GM23338 (cell line): ENCODE data around the gene CFAP100. TPM values are rescaled to one million over a fixed set of nuclear protein-coding genes. Genes with fewer than 3 reads are reported as not detected.

ENCODE experiments used
- ATAC-seq: fragments of 200-7000 bp; cut with Tn5 transposase; 3 replicates; pipeline ENCODE4 v1.9.1; 2020
- DNase-seq: peaks from one replicate; pipeline ENCODE4 v3.0.0-alpha.2; 2015; ENCODE audit warnings: low spot score
- H2AFZ ChIP-seq: fragments of 200-600 bp; sonication (generic); 2 replicates; pipeline ENCODE4 v1.8.0; 2016; ENCODE audit warnings: antibody characterized with exemption, mild to moderate bottlenecking, moderate library complexity
- H3F3A ChIP-seq: fragments of 200-600 bp; sonication (generic); replicated peaks from 2 replicates; pipeline ENCODE4 v1.8.0; 2017; ENCODE audit warnings: antibody characterized with exemption, mixed run types, low read depth
- H3K27ac ChIP-seq: fragments of 200-600 bp; sonication (generic); 2 replicates; pipeline ENCODE4 v1.6.1; 2016; ENCODE audit warnings: low read depth
- H3K27me3 ChIP-seq: fragments of 200-600 bp; sonication (generic); 2 replicates; pipeline ENCODE4 v1.8.0; 2016; ENCODE audit warnings: mild to moderate bottlenecking, mixed run types, moderate library complexity; ENCODE audit not compliant: insufficient read depth
- H3K36me3 ChIP-seq: fragments of 200-600 bp; sonication (generic); 2 replicates; pipeline ENCODE4 v1.8.0; 2016; ENCODE audit warnings: mild to moderate bottlenecking; ENCODE audit not compliant: insufficient read depth
- H3K4me1 ChIP-seq: fragments of 200-600 bp; sonication (generic); 2 replicates; pipeline ENCODE4 v1.8.0; 2016; ENCODE audit warnings: mild to moderate bottlenecking, moderate library complexity; ENCODE audit not compliant: insufficient read depth
- H3K4me2 ChIP-seq: fragments of 200-600 bp; sonication (generic); 2 replicates; pipeline ENCODE4 v1.7.1; 2017; ENCODE audit warnings: mixed run types
- H3K4me3 ChIP-seq: fragments of 200-600 bp; sonication (generic); 2 replicates; pipeline ENCODE4 v1.6.1; 2016; ENCODE audit warnings: mixed run types
- H3K79me2 ChIP-seq: fragments of 200-600 bp; sonication (generic); replicated peaks from 2 replicates; pipeline ENCODE4 v1.8.0; 2017; ENCODE audit warnings: mild to moderate bottlenecking; ENCODE audit not compliant: insufficient read depth
- H3K9me2 ChIP-seq: fragments of 200-600 bp; sonication (generic); 2 replicates; pipeline ENCODE4 v1.8.0; 2017; ENCODE audit not compliant: insufficient read depth
- H4K20me1 ChIP-seq: fragments of 200-600 bp; sonication (generic); replicated peaks from 2 replicates; pipeline ENCODE4 v1.8.0; 2017; ENCODE audit warnings: mild to moderate bottlenecking; ENCODE audit not compliant: insufficient read depth
- H3K27ac Mint-ChIP-seq: 2 replicates; pipeline ENCODE4 v1.8.0; 2020; ENCODE audit warnings: inconsistent platforms, mild to moderate bottlenecking, moderate library complexity, mixed read lengths
- H3K27me3 Mint-ChIP-seq: 3 replicates; pipeline ENCODE4 v1.8.0; 2022; ENCODE audit warnings: low read depth, mild to moderate bottlenecking, moderate library complexity, mixed read lengths, inconsistent platforms; ENCODE audit not compliant: insufficient read depth, poor library complexity
- H3K36me3 Mint-ChIP-seq: 3 replicates; pipeline ENCODE4 v1.8.0; 2021; ENCODE audit warnings: low read depth, mild to moderate bottlenecking, inconsistent platforms, moderate library complexity, mixed read lengths
- H3K4me1 Mint-ChIP-seq: 3 replicates; pipeline ENCODE4 v1.8.0; 2020; ENCODE audit warnings: mild to moderate bottlenecking, inconsistent platforms, mixed read lengths
- H3K4me3 Mint-ChIP-seq: 3 replicates; pipeline ENCODE4 v1.8.0; 2021; ENCODE audit warnings: moderate library complexity, mild to moderate bottlenecking, inconsistent platforms, mixed read lengths
- H3K9me3 Mint-ChIP-seq: 3 replicates; pipeline ENCODE4 v1.8.0; 2020; ENCODE audit warnings: moderate library complexity, mild to moderate bottlenecking, inconsistent platforms, mixed read lengths
- CREB1 ChIP-seq: fragments of 250-450 bp; sonication (Bioruptor Pico); IDR thresholded peaks from 2 replicates; pipeline ENCODE4 v1.5.0; 2020; ENCODE audit warnings: low read depth, mild to moderate bottlenecking, moderate library complexity
- JUNB ChIP-seq: IDR thresholded peaks from one replicate; pipeline ENCODE4 v1.6.1; 2016; ENCODE audit warnings: antibody characterized with exemption; ENCODE audit not compliant: unreplicated experiment
- NANOG ChIP-seq: IDR thresholded peaks from 2 replicates; pipeline ENCODE4 v1.6.1; 2016; ENCODE audit warnings: antibody characterized with exemption, borderline replicate concordance
- POLR2AphosphoS5 ChIP-seq: IDR thresholded peaks from 2 replicates; pipeline ENCODE4 v1.6.1; 2016; ENCODE audit warnings: antibody characterized with exemption, low read depth
- ZNF331 ChIP-seq: fragments of 250-450 bp; sonication (Bioruptor Pico); IDR thresholded peaks from 2 replicates; pipeline ENCODE4 v1.5.0; 2020; ENCODE audit warnings: low read depth, mild to moderate bottlenecking, moderate library complexity
- ZNF462 ChIP-seq: fragments of 250-450 bp; sonication (Bioruptor Pico); IDR thresholded peaks from 2 replicates; pipeline ENCODE4 v1.5.0; 2020; ENCODE audit warnings: mild to moderate bottlenecking, moderate library complexity
- polyA plus RNA-seq: library from polyadenylated mRNA; unstranded; fragments of >200 nt; fragmentation: Nextera tagmentation; extraction: Ambion mirVana; gene quantifications from 2 replicates; pipeline ENCODE4 v1.2.1, GENCODE V29; 2016
- total RNA-seq: library from RNA; depleted of rRNA; stranded (reverse); fragments of >200 nt; shearing (Covaris generic); gene quantifications from 2 replicates; pipeline ENCODE4 v1.2.3, GENCODE V29; 2014

CFAP100 gene
- total and polyA plus RNA-seq, 2 experiments from 2014 or later, result 0.07 TPM; not detected in 1

GRCh38 chr3:126474498-126475412 lies 80.0 kb downstream of the CFAP100 start (continued):
- TF ChIP-seq ZNF462 (CRISPR knock-in tag) (no peak), CREB1 (CRISPR knock-in tag) (no peak), POLR2AphosphoS5 (no peak; the same call in 1 of the 2 replicates), JUNB (no peak)

- H3K4me3 Mint-ChIP-seq, result peak within 1 kb of the TSS; percentile 91
- Histone ChIP-seq H3F3A (no peaks in the 10 kb centered on the region), H3K4me2 (peak within 1 kb of the TSS; percentile 93), H2AFZ (peak within 1 kb of the TSS; percentile 92), H3K4me1 (peaks cover 18% of the 10 kb centered on the region), H3K4me3 (peak within 1 kb of the TSS; percentile 85), H3K27ac (peak within 1 kb of the TSS; percentile 69; the same call in 1 of the 2 replicates), H3K79me2 (peaks cover 42% of the 10 kb centered on the region), H3K27me3 (no peaks in the 10 kb centered on the region), H3K36me3 (peaks cover 12% of the 10 kb centered on the region), H4K20me1 (peaks cover 35% of the 10 kb centered on the region), H3K9me2 (no peaks in the 10 kb centered on the region)
- ATAC-seq (peak; percentile 60), DNase-seq (peak; percentile 89)
- H3K36me3 Mint-ChIP-seq, result peaks cover 29% of the 10 kb centered on the region
- H3K27ac Mint-ChIP-seq, result peak within 1 kb of the TSS; percentile 82
- H3K27me3 Mint-ChIP-seq, result peaks cover 2% of the 10 kb centered on the region
- H3K9me3 Mint-ChIP-seq, result no peaks in the 10 kb centered on the region; the same call in 2 of the 3 replicates
- H3K4me1 Mint-ChIP-seq, result peaks cover 37% of the 10 kb centered on the region
- TF ChIP-seq NANOG, result no peak
- TF ChIP-seq ZNF331 (CRISPR knock-in tag), result no peak
- peak; percentile 67 for TF ChIP-seq CREB1 (CRISPR knock-in tag)
- TF ChIP-seq JUNB, result no peak
- TF ChIP-seq ZNF462 (CRISPR knock-in tag), result no peak
Observed at GRCh38 chr3:126475413-126476114, 80.9 kb downstream of the CFAP100 start, which contains the start of gene ZXDC. Gene ZXDC (minus strand): TSS chr3:126475891. CDS start chr3:126475865, 26 bp downstream.
